Thoracic aorta (tissue), 2 donors: ENCODE data around the gene FMN2. TPM values are rescaled to one million over a fixed set of nuclear protein-coding genes. Genes with fewer than 3 reads are reported as not detected.

ENCODE experiments used
- ATAC-seq: fragments of 150-250 bp; one replicate; pipeline ENCODE4 v1.8.0; 2017; ENCODE audit warnings: low read depth; ENCODE audit not compliant: insufficient number of reproducible peaks, low FRiP score
- DNase-seq: peaks from one replicate; pipeline ENCODE4 v3.0.0-alpha.2; 2020; ENCODE audit warnings: low spot score
- H3K27ac ChIP-seq, 2 donors: fragments of 200-600 bp; sonication (generic); 1 replicate in 1 of 2; 2 replicates in 1 of 2; pipeline ENCODE4 v1.5.1; 2016; ENCODE audit warnings: mild to moderate bottlenecking in 2 of 2, moderate library complexity in 2 of 2
- H3K27me3 ChIP-seq: fragments of 200-600 bp; sonication (generic); replicated peaks from 2 replicates; pipeline ENCODE4 v1.6.0; 2016; ENCODE audit warnings: mild to moderate bottlenecking; ENCODE audit not compliant: insufficient read depth
- H3K36me3 ChIP-seq: fragments of 200-600 bp; sonication (generic); one replicate; pipeline ENCODE4 v1.5.1; 2016
- H3K4me1 ChIP-seq, 2 donors: fragments of 200-600 bp; sonication (generic); 1 replicate in 1 of 2; 2 replicates in 1 of 2; pipeline versions ENCODE4 v1.5.1 to v1.6.0; 2016; ENCODE audit warnings: low read depth in 2 of 2, mild to moderate bottlenecking in 1 of 2; ENCODE audit not compliant: control insufficient read depth in 1 of 2
- H3K4me3 ChIP-seq: fragments of 200-600 bp; sonication (generic); 2 replicates; pipeline ENCODE4 v1.5.1; 2016; ENCODE audit warnings: mild to moderate bottlenecking
- H3K9me3 ChIP-seq: fragments of 200-600 bp; sonication (generic); 2 replicates; pipeline ENCODE4 v1.5.1; 2016
- CTCF ChIP-seq: fragments of 200-600 bp; sonication (generic); IDR thresholded peaks from one replicate; pipeline ENCODE4 v1.5.1; 2019; ENCODE audit warnings: antibody characterized with exemption
- total RNA-seq, 2 donors: library from RNA; depleted of rRNA; stranded (reverse); fragments of >200 nt; gene quantifications; one replicate each; pipeline versions ENCODE4 v1.1.0 to v1.2.3, GENCODE V29; 2016

FMN2 gene
- total RNA-seq, 2 donors from 2014 or later, result 0.14 to 0.71 TPM

- H3K36me3 ChIP-seq, result no peaks in the 10 kb centered on the region
- no peaks in the 10 kb centered on the region for H3K4me1 ChIP-seq
- no peaks in the 10 kb centered on the region for H3K27me3 ChIP-seq
- no peaks in the 10 kb centered on the region for H3K9me3 ChIP-seq
- H3K4me3 ChIP-seq, result no peak overlapping the region
- ATAC-seq (no peak), DNase-seq (no peak)
- no peak for TF ChIP-seq CTCF
- no peak overlapping the region for H3K27ac ChIP-seq
Observed at GRCh38 chr1:240496941-240497340, 405.3 kb downstream of the FMN2 start.

- H3K27me3 ChIP-seq, result no peaks in the 10 kb centered on the region
- no peak overlapping the region for H3K4me3 ChIP-seq
- ATAC-seq (no peak), DNase-seq (no peak)
- H3K27ac ChIP-seq, result no peak overlapping the region
- H3K4me1 ChIP-seq, result no peaks in the 10 kb centered on the region
- TF ChIP-seq CTCF, result no peak
- no peaks in the 10 kb centered on the region for H3K36me3 ChIP-seq
- no peaks in the 10 kb centered on the region for H3K9me3 ChIP-seq
Observed at GRCh38 chr1:240497908-240498307, 406.2 kb downstream of the FMN2 start.

DNA sequence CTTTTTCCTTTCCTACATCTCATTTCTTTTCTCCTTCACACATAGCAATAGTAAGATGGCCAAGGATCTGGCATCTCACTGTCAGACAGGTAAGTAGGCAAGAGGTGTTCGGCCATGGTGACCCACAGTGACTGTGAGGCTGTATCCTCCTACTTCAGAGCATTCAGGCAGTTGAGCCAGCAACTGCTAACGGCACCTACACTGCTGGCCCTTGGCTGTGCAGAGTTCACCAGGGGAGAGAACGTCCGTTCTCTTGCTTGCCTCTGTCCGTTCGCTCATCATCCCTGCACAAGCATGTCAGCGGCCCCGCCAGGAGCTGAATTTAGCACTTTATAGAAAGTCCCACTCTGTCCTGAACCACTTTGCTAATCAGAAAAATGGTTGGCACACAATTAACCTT lies 406.7 kb downstream of the FMN2 start:
- H3K4me3 ChIP-seq, result no peak overlapping the region
- TF ChIP-seq CTCF, result no peak
- DNase-seq (no peak), ATAC-seq (no peak)
- no peaks in the 10 kb centered on the region for H3K36me3 ChIP-seq
- H3K4me1 ChIP-seq, result no peaks in the 10 kb centered on the region
- H3K9me3 ChIP-seq, result no peaks in the 10 kb centered on the region
- no peaks in the 10 kb centered on the region for H3K27me3 ChIP-seq
- H3K27ac ChIP-seq, result no peak overlapping the region

DNA sequence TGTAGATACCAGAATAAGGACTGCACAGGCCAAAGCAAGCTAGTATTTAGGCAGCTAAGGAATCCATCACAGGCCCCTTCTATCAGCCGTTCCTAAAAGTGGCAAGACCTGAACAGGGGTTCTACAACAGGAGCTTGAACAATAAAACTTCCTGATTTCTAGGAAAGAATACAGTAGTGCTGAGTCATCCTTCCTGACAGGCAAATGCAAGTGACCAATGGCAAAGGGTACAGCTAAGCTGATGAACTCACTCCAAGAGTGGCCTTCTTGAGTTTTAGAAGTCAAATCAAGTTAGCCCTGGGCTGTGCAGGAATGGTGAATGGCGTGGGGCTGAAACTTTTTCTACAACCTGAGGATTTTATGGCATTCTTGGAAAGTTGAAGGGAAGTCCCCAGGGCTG lies 407.3 kb downstream of the FMN2 start:
- no peak overlapping the region for H3K27ac ChIP-seq
- ATAC-seq (no peak), DNase-seq (no peak)
- H3K27me3 ChIP-seq, result no peaks in the 10 kb centered on the region
- no peak overlapping the region for H3K4me3 ChIP-seq
- TF ChIP-seq CTCF, result no peak
- no peaks in the 10 kb centered on the region for H3K9me3 ChIP-seq
- no peaks in the 10 kb centered on the region for H3K4me1 ChIP-seq
- H3K36me3 ChIP-seq, result no peaks in the 10 kb centered on the region

GRCh38 chr1:240500647-240501046 lies 409.0 kb downstream of the FMN2 start:
- Histone ChIP-seq H3K4me3 (no peak overlapping the region), H3K27ac (no peak overlapping the region), H3K9me3 (no peaks in the 10 kb centered on the region), H3K36me3 (no peaks in the 10 kb centered on the region), H3K27me3 (no peaks in the 10 kb centered on the region), H3K4me1 (no peaks in the 10 kb centered on the region)
- no peak for ATAC-seq
- no peak for TF ChIP-seq CTCF
- DNase-seq, result no peak
